GM10248 (cell line): ENCODE measurements around the gene FANCL.
"Not testable (repeated sequence)": the region's sequence is repeated elsewhere in the genome, so short reads cannot be mapped to it uniquely, and the experiment has no call there.

Source experiments
- CTCF ChIA-PET: fragments of 300-600 bp; sonication (Branson Sonifier 250); formaldehyde crosslinking; extraction: SDS; loops from one replicate; lab custom pipeline; 2021; ENCODE audit warnings: antibody characterized with exemption; lab: Yijun Ruan, JAX
- POLR2A ChIA-PET: fragments of 350-650 bp; sonication (Branson Sonifier 250); formaldehyde crosslinking; extraction: SDS; loops from one replicate; lab custom pipeline; 2020; ENCODE audit warnings: antibody characterized with exemption; lab: Yijun Ruan, JAX
- DNase-seq: peaks from one replicate; pipeline ENCODE4 v3.0.0; 2012; ENCODE audit errors: extremely low spot score
- CTCF ChIP-seq: IDR thresholded peaks from 2 replicates; pipeline ENCODE4 v1.5.1; 2012; ENCODE audit warnings: mild to moderate bottlenecking, low read depth; ENCODE audit errors: extremely low read depth, missing control alignments, control extremely low read depth

The FANCL gene

GRCh38 chr2:58194458-58194857 is 46.7 kb downstream of the FANCL start:
- DNase-seq: no peak
- CTCF ChIA-PET: no interaction called here
- no peak for TF ChIP-seq CTCF
- POLR2A ChIA-PET: no interaction called here

- DNase-seq, POLR2A ChIA-PET: not testable (repeated sequence)
- CTCF ChIA-PET: interaction anchor here (0.9 kb wide), 1 partner anchor 13 kb away, joined by 4 read pairs; no protein-coding TSS in a partner anchor
These were observed 54.1 kb downstream of the FANCL start for GRCh38 chr2:58187022-58187421.

GRCh38 chr2:58186501-58186900 is 54.6 kb downstream of the FANCL start:
- POLR2A ChIA-PET: no interaction called here
- TF ChIP-seq CTCF: no peak
- CTCF ChIA-PET: interaction anchor here (1.2 kb wide), 1 partner anchor 18 kb away, joined by 3 read pairs; no protein-coding TSS in a partner anchor
- DNase-seq: no peak

DNA sequence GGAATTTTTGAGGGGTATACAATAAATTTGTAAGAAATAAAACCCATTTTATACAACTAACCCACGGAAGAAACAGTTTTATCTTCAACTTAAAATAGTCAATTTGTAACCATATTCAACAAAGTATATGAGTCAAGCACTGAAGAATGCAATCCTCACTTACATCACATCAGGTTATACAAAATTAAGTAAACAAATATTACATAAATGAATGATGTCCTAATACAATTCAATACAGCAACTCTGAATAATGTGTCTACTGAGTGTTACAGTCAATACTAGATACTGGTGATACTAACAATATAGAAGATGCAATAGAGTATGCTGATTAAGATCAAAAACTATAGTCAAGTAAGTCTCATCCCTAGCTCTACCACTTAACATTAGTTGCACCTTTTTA is 58.6 kb downstream of the FANCL start:
- ChIA-PET CTCF (no interaction called here), POLR2A (no interaction called here)
- no peak for TF ChIP-seq CTCF
- no peak for DNase-seq

DNA sequence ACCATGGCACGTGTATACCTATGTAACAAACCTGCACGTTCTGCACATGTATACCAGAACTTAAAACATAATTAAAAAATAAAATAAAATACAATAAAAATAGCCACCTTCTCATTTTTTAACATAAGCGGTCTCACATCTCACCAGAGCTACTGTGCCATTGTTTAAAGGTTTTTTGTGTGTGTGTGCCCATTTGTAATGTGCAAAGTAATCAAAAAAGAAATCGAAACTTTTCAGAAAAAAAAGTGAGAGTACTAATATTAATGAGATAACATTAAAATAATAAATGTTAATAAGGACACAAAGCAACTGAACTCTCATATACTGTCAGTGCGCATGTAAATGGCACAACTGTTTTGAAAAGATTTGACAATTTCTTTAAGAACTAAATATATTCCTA is 60.5 kb downstream of the FANCL start:
- TF ChIP-seq CTCF: no peak
- ChIA-PET POLR2A (no interaction called here), CTCF (no interaction called here)
- DNase-seq: no peak

GRCh38 chr2:58180175-58180574 is 61.0 kb downstream of the FANCL start:
- CTCF ChIA-PET, POLR2A ChIA-PET, DNase-seq: not testable (repeated sequence)

- POLR2A ChIA-PET, CTCF ChIA-PET, DNase-seq: not testable (repeated sequence)
These were observed 63.9 kb downstream of the FANCL start for GRCh38 chr2:58177187-58177586.

DNA sequence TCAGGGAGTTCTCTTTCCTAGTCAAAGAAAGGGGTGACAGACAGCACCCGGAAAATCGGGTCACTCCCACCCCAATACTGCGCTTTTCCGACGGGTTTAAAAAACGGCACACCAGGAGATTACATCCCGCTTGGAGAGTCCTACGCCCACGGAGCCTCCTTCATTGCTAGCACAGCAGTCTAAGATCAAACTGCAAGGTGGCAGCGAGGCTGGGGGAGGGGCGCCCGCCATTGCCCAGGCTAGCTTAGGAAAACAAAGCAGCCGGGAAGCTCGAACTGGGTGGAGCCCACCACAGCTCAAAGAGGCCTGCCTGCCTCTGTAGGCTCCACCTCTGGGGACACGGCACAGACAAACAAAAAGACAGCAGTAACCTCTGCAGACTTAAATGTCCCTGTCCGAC is 69.3 kb downstream of the FANCL start:
- POLR2A ChIA-PET, DNase-seq, CTCF ChIA-PET: not testable (repeated sequence)

GRCh38 chr2:58170334-58170933 is 70.7 kb downstream of the FANCL start:
- POLR2A ChIA-PET, DNase-seq: not testable (repeated sequence)
- CTCF ChIA-PET: interaction anchor here (0.7 to 0.9 kb wide), 2 partner anchors 14 kb away, joined by 3 read pairs; no protein-coding TSS in a partner anchor

DNA sequence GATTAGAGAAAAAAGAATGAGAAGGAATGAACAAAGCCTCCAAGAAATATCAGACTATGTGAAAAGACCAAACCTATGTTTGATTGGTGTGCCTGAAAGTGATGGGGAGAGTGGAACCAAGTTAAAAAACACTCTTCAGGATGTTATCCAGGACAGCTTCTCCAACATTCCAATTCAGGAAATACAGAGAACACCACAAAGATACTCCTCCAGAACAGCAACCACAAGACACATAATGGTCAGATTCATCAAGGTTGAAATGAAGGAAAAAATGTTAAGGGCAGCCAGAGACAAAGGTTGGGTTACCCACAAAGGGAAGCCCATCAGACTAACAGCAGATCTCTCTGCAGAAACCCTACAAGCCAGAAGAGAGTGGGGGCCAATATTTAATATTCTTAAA is 71.3 kb downstream of the FANCL start:
- CTCF ChIA-PET, POLR2A ChIA-PET, DNase-seq: not testable (repeated sequence)

- POLR2A ChIA-PET, DNase-seq: not testable (repeated sequence)
- CTCF ChIA-PET: interaction anchor here (1.1 to 2.1 kb wide), 2 partner anchors 11 to 409 kb away, joined by 3 to 5 read pairs; no protein-coding TSS in a partner anchor
These were observed 73.0 kb downstream of the FANCL start for GRCh38 chr2:58168130-58168529.
